GM18498 (cell line): Measurements from ENCODE around the gene FXN.
A peak's percentile ranks its signal among the peaks of the same experiment; 100 is the strongest.
"Not testable (repeated sequence)": the region's sequence is repeated elsewhere in the genome, so short reads cannot be mapped to it uniquely, and the experiment has no call there.

ENCODE experiments used
- ATAC-seq: cut with Tn5 transposase; IDR thresholded peaks from one replicate; pipeline ENCODE4 v1.9.1; 2021; ENCODE audit warnings: mild to moderate bottlenecking, moderate library complexity; ENCODE audit not compliant: unreplicated experiment

Gene FXN

GRCh38 chr9:69023650-69024049 is 11.9 kb upstream of the FXN start:
- no peak for ATAC-seq

- peak; percentile 83 for ATAC-seq
Observed at GRCh38 chr9:69027355-69028097, 8.0 kb upstream of the FXN start.

- no peak for ATAC-seq
Observed at GRCh38 chr9:69028754-69029153, 6.8 kb upstream of the FXN start.

- no peak for ATAC-seq
Observed at GRCh38 chr9:69029535-69029934, 6.0 kb upstream of the FXN start.

GRCh38 chr9:69030851-69031645 is 4.5 kb upstream of the FXN start:
- ATAC-seq, result no peak

- no peak for ATAC-seq
Observed at GRCh38 chr9:69034071-69034470, 1.5 kb upstream of the FXN start.

GRCh38 chr9:69036309-69036708 is 757 bp downstream of the FXN start:
- peak; percentile 29 for ATAC-seq

GRCh38 chr9:69036799-69037198 is 1.2 kb downstream of the FXN start:
- no peak for ATAC-seq

- ATAC-seq, result no peak
Observed at GRCh38 chr9:69040646-69041045, 5.1 kb downstream of the FXN start.

- ATAC-seq, result no peak
Observed at GRCh38 chr9:69044240-69045219, 9.0 kb downstream of the FXN start.

- ATAC-seq, result no peak
Observed at GRCh38 chr9:69045821-69046220, 10.3 kb downstream of the FXN start.

- no peak for ATAC-seq
Observed at GRCh38 chr9:69046723-69047122, 11.2 kb downstream of the FXN start.

- no peak for ATAC-seq
Observed at GRCh38 chr9:69047371-69047770, 11.8 kb downstream of the FXN start.

- ATAC-seq, result no peak
Observed at GRCh38 chr9:69049094-69049493, 13.5 kb downstream of the FXN start.

GRCh38 chr9:69050936-69051335 is 15.4 kb downstream of the FXN start:
- not testable (repeated sequence) for ATAC-seq

- ATAC-seq, result no peak
Observed at GRCh38 chr9:69054989-69055388, 19.4 kb downstream of the FXN start.

GRCh38 chr9:69056191-69056815 is 20.8 kb downstream of the FXN start:
- no peak for ATAC-seq

- no peak for ATAC-seq
Observed at GRCh38 chr9:69058101-69058500, 22.5 kb downstream of the FXN start.

GRCh38 chr9:69060766-69061165 is 25.2 kb downstream of the FXN start:
- no peak for ATAC-seq

- no peak for ATAC-seq
Observed at GRCh38 chr9:69062195-69062594, 26.6 kb downstream of the FXN start.

GRCh38 chr9:69063839-69064238 is 28.3 kb downstream of the FXN start:
- no peak for ATAC-seq
